GM12873 (cell line): Measurements from ENCODE around the gene VPS9D1.

Experiments
- CTCF ChIP-seq: IDR thresholded peaks from 2 replicates; pipeline ENCODE4 v1.5.1; 2012; ENCODE audit warnings: low read depth, mild to moderate bottlenecking, moderate library complexity, low read length, control low read depth; ENCODE audit not compliant: insufficient read depth; ENCODE audit errors: missing control alignments

Gene VPS9D1

GRCh38 chr16:89732918-89733242 lies 12.2 kb upstream of the VPS9D1 start:
- TF ChIP-seq CTCF, result no peak

- no peak for TF ChIP-seq CTCF
These were observed 11.6 kb upstream of the VPS9D1 start for GRCh38 chr16:89732142-89732917.

- TF ChIP-seq CTCF, result no peak
These were observed 10.0 kb upstream of the VPS9D1 start for GRCh38 chr16:89730610-89731234.

- no peak for TF ChIP-seq CTCF
These were observed 9.3 kb upstream of the VPS9D1 start for GRCh38 chr16:89729863-89730593.

GRCh38 chr16:89729293-89729692 lies 8.6 kb upstream of the VPS9D1 start:
- TF ChIP-seq CTCF, result no peak

GRCh38 chr16:89727406-89728120 lies 6.9 kb upstream of the VPS9D1 start:
- no peak for TF ChIP-seq CTCF
